Activated CD4-positive, alpha-beta T cell treated with anti-CD3 and anti-CD28 coated beads, Interleukin-2, amount 50 U/mL, for 48 hours (primary cell): ENCODE measurements around the gene RAI14.

Experiments
- DNase-seq, 2 experiments: peaks; one replicate each; pipeline ENCODE4 v3.0.0-alpha.2; 2020

The RAI14 gene

GRCh38 chr5:34656001-34656699 is at the start of gene RAI14:
Gene RAI14, plus strand, starts transcription at chr5:34656328. Its CDS starts 30,592 bp downstream, at chr5:34686920.
- peak; percentile 35 to 46 for DNase-seq

GRCh38 chr5:34608368-34608767 is 47.8 kb upstream of the RAI14 start:
- DNase-seq, result no peak

GRCh38 chr5:34608859-34609648 is 47.1 kb upstream of the RAI14 start:
- no peak for DNase-seq

- no peak for DNase-seq
Observed at GRCh38 chr5:34609951-34610441, 46.1 kb upstream of the RAI14 start.

GRCh38 chr5:34610546-34610945 is 45.6 kb upstream of the RAI14 start:
- DNase-seq, result no peak

DNA sequence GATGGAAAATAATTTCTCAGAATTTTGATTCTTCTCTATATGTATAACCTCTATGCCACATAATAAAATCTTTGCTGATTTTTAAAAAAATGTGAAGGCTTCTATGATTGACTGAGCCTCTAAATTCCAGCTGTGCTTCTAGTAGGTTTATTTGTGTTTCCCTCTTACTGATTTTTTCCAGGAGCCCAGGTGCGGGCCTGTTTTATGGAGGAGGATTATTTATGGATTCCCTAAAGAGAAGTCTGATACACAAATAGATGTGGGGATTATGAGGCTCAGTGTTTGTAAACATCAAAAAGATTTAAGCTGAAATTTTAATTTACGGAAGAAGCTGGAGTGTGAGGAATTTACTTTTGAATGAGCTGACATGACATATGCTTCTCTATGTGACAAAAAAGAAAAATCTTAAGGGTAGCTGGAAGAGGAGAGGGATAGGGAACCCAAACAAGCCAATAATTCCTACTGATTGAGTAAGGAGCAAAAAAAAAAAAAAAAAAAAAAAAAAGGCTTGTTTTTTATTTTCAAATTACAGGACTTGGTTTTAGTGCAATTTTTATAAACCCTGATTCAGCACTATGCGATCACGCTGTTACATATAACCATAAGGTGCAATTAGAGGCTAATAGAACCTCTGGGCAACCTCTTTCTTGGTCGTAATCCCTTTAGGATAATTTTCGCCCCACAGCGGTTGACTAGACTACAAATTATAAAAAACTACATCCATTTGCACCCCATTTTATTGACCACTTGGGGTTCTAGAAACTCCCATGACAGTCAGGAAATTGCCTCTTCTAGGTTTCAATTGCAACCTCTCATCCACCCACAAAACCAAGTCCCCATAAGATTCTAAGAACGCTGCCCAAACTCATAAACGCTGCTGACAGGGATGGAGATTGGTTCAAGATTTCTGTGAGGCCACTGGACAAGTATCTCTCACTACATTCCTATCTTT is 44.4 kb upstream of the RAI14 start:
- no peak for DNase-seq

DNA sequence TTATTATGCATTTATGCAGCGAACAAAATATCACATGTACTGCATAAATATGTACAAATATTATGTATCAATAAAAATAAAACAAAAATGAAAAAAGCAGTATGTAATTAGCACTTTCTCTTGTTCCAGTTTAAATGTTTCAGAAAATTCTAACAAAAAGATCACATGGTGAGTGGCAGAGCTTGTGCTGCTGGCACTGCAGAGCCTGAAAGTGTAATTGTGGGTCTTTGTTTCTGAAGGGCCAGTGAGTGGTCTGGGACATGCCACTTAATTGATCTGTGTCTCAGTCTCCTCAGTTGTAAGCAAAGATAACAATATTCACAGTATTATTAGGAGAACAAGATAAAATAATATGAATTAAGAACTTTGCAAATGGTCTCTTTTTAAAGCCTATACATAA is 39.5 kb upstream of the RAI14 start:
- DNase-seq, result no peak

GRCh38 chr5:34618371-34619065 is 37.6 kb upstream of the RAI14 start:
- no peak for DNase-seq

GRCh38 chr5:34620185-34620584 is 35.9 kb upstream of the RAI14 start:
- no peak for DNase-seq

GRCh38 chr5:34621277-34622097 is 34.6 kb upstream of the RAI14 start:
- no peak for DNase-seq

- DNase-seq, result no peak
Observed at GRCh38 chr5:34622098-34622400, 34.1 kb upstream of the RAI14 start.

DNA sequence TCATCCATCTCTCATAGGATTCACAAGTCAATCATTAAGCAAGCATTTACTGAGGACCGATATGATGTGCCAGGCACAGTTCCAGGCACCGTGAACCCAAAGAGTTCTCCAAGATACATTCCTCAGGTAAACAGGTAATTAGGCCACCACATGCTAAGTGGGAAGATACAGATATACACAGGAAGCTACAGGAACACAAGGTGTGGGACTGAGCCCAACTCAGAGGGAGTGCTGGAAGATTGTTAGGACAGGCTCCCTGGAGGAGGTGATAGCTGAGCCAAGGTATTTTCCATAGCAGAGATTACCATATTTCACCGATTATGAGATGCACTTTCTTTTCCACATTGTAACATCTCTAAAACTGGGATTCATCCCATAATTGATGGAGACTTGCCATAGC is 31.4 kb upstream of the RAI14 start:
- no peak for DNase-seq

GRCh38 chr5:34625246-34625645 is 30.9 kb upstream of the RAI14 start:
- DNase-seq, result no peak

DNA sequence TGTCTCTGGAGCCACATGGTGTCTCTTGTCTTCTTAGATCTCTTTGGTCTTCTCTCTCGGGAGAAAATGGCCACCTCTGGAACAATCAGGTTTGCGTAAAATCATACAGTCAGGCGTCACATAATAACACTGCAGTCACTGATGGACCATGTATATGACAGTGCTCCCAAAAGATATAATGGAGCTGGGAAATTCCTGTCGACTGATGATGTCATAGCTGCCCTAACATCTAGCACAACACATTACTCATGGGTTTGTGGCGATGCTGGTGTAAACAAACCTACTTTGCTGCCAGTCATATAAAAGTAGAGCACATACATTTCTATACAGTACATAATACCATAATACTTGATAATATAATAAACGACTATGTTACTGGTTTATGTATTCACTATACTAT is 30.1 kb upstream of the RAI14 start:
- no peak for DNase-seq

DNA sequence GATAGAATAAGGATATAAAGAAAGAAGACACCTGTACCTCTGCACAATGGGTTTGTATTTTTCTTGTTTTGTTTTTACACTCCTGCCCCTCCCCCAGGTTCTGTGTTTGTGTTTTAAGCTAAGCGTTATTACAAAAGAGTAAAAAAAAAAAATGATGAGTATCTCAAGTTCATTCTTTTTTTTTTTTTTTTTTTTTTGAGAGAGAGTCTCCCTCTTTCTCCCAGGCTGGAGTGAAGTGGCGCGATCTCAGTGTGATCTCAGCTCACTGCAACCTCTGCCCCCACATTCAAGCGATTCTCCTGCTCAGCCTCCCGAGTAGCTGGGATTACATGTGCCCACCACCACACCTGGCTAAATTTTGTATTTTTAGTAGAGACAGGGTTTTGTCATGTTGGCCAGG is 29.4 kb upstream of the RAI14 start:
- DNase-seq, result no peak

DNA sequence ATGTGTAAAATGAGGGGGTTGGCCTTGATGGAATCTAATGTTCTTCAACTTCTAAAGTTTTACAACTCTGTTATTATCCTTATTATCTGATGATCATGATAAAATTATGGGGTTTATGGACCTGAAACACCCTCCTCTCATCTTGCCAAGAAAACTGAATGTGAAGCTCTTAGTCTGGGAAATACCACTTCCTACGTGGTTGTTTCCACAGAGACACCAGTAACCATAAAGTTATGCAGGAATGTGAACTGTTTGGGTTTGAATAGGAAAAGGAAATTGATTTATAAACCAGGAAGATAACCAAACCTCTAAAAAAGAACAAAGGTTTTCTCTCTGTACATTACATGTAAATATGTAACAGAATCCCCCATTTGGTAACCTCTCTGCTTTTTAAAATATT is 28.3 kb upstream of the RAI14 start:
- DNase-seq, result no peak

GRCh38 chr5:34628373-34628772 is 27.8 kb upstream of the RAI14 start:
- DNase-seq, result no peak

GRCh38 chr5:34630596-34630995 is 25.5 kb upstream of the RAI14 start:
- no peak for DNase-seq

GRCh38 chr5:34632807-34633422 is 23.2 kb upstream of the RAI14 start:
- DNase-seq, result no peak

DNA sequence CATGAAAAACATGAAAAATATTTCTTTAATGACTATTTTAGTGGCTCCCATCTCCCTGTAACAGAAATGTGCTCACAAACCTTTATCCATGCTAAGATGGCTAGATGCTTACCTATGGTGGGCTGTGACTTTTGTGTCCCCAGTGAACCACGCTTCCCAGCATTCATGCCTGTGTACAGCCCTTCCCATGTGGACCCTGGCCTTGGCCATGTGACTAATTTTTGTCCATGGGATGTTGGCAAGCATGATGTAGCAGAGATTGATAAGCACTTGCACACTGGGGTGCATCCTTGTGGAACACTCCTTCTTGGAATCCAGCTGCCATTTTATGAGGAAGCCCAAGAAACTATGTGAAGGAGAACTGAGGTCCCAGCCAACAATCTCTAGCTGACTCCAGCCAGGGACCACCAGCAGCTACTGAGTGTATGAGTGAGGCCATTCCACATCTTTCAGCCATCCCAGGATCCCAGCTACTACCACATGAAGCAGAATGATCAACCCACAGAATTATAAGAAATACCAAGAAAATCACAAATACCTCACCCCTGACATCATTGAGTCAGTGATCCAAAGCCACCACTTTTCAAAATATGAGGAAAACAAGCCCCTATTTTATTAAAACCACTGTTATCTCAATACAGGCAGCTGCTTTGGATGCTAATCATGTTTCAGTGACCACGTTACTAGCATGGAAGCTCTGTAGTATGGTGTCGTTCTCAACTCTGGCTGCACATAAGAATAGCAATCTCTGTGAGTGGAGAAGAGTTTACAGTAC is 16.1 kb upstream of the RAI14 start:
- no peak for DNase-seq
